Hepatocyte (in vitro differentiated cells): ENCODE measurements around the gene RNF32.
"Not testable (repeated sequence)": the region's sequence is repeated elsewhere in the genome, so short reads cannot be mapped to it uniquely, and the experiment has no call there.

ENCODE experiments used
- EZH2 ChIP-seq: fragments of 200-600 bp; sonication (generic); IDR thresholded peaks from 2 replicates; pipeline ENCODE4 v1.6.1; 2016; ENCODE audit warnings: antibody characterized with exemption, mild to moderate bottlenecking, borderline replicate concordance
- EZH2phosphoT487 ChIP-seq: fragments of 200-600 bp; sonication (generic); IDR thresholded peaks from one replicate; pipeline ENCODE4 v1.6.1; 2018; ENCODE audit warnings: antibody characterized with exemption, mild to moderate bottlenecking, low read depth, moderate library complexity; ENCODE audit not compliant: unreplicated experiment, severe bottlenecking
- TF ChIP-seq, protein P1 (sequence below): fragments of 200-600 bp; sonication (generic); IDR thresholded peaks from 2 replicates; pipeline ENCODE4 v1.5.1; 2016; ENCODE audit warnings: antibody characterized with exemption, mild to moderate bottlenecking; ENCODE audit not compliant: poor library complexity

GRCh38 chr7:156701787-156702186, 61.2 kb downstream of the RNF32 start:
- TF ChIP-seq, protein P1, sequence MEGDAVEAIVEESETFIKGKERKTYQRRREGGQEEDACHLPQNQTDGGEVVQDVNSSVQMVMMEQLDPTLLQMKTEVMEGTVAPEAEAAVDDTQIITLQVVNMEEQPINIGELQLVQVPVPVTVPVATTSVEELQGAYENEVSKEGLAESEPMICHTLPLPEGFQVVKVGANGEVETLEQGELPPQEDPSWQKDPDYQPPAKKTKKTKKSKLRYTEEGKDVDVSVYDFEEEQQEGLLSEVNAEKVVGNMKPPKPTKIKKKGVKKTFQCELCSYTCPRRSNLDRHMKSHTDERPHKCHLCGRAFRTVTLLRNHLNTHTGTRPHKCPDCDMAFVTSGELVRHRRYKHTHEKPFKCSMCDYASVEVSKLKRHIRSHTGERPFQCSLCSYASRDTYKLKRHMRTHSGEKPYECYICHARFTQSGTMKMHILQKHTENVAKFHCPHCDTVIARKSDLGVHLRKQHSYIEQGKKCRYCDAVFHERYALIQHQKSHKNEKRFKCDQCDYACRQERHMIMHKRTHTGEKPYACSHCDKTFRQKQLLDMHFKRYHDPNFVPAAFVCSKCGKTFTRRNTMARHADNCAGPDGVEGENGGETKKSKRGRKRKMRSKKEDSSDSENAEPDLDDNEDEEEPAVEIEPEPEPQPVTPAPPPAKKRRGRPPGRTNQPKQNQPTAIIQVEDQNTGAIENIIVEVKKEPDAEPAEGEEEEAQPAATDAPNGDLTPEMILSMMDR, result not testable (repeated sequence)
- TF ChIP-seq EZH2, EZH2phosphoT487: not testable (repeated sequence)
